Fibroblast of pulmonary artery (primary cell): ENCODE measurements around the gene ISYNA1.

Source experiments
- DNase-seq: peaks from one replicate; pipeline ENCODE4 v3.0.0-alpha.2; 2010; ENCODE audit warnings: low read depth
- H3K4me3 ChIP-seq: replicated peaks from 2 replicates; pipeline ENCODE4 v1.5.1; 2011; ENCODE audit warnings: low read depth, mild to moderate bottlenecking, control low read depth, low read length, moderate library complexity
- TF ChIP-seq, protein P1 (sequence below): IDR thresholded peaks from 2 replicates; pipeline ENCODE4 v1.5.1; 2011; ENCODE audit warnings: mild to moderate bottlenecking, control low read depth, low read length, inconsistent platforms; ENCODE audit errors: missing control alignments

Gene ISYNA1

DNA sequence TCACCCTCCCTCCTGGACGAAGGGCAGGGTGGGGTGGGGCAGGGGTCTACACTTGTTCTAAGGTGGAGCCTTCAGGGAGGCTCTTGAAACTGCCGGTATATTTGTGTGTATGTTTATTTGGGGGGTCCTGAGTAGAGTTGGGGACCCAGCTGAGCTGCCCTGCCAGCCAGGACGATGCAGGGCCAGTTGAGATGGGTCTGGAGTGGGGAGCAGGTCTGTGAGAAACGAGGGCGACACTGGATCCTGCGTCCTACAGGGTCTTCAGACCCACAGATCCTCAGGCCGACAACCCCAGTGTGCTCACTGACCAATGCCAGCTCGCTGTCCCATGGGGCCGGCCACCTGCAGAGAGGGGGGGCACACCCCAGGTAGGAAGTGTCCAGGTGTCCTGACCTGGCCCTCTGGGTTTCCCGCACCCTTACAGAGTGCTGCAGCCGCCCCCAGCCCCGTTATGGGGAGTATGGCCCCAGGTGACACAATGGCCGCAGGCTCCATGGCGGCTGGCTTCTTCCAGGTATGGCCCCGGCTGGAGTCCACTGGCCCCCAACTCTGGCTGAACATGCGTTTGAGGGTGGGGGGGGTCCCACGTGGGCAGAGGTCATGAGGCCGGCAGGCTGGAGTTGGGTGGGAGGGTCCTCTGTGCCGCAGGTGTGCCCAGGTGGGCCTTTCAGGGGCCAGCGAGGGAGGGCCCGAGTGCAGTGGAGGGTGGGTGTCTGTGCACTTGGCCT, 7.4 kb downstream of the ISYNA1 start:
- no peak for DNase-seq
- TF ChIP-seq, protein P1, sequence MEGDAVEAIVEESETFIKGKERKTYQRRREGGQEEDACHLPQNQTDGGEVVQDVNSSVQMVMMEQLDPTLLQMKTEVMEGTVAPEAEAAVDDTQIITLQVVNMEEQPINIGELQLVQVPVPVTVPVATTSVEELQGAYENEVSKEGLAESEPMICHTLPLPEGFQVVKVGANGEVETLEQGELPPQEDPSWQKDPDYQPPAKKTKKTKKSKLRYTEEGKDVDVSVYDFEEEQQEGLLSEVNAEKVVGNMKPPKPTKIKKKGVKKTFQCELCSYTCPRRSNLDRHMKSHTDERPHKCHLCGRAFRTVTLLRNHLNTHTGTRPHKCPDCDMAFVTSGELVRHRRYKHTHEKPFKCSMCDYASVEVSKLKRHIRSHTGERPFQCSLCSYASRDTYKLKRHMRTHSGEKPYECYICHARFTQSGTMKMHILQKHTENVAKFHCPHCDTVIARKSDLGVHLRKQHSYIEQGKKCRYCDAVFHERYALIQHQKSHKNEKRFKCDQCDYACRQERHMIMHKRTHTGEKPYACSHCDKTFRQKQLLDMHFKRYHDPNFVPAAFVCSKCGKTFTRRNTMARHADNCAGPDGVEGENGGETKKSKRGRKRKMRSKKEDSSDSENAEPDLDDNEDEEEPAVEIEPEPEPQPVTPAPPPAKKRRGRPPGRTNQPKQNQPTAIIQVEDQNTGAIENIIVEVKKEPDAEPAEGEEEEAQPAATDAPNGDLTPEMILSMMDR, result no peak
- H3K4me3 ChIP-seq, result no peak overlapping the region

DNA sequence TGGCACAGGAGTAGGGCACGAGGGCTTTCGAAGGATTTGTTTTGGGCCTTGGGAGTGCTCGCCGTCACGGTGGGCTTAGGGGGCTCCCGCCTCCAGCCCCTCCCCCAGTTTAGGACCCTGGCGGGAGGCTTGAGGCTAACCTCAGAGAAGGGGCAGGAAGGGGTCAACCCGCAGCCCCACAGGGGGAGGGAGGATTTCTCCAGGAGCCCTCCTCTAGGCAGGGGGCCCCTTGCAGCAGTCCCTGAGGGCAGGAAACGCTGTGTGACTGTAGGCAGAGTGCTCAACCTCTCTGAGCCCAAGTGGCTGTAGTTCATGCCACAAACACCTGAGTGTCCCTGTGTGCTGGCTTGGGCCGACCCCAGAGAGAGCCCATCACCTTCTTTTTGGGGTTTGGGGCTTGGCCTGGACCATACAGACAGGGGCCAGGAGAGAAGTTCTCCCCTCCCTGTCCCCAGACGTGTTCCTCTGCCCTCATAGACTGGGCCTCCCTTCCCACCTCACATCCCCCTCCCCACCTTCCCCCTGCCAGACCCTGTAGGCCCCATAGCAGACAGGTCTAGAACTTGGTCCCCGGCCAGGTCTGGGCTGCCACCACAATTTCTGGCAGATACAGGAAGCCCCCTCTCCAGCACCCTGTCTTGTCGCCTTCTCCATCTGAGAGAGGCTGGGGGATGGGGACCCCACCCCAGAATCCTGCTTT, 8.1 kb downstream of the ISYNA1 start:
- TF ChIP-seq, protein P1, result no peak
- no peak for DNase-seq
- no peak overlapping the region for H3K4me3 ChIP-seq

DNA sequence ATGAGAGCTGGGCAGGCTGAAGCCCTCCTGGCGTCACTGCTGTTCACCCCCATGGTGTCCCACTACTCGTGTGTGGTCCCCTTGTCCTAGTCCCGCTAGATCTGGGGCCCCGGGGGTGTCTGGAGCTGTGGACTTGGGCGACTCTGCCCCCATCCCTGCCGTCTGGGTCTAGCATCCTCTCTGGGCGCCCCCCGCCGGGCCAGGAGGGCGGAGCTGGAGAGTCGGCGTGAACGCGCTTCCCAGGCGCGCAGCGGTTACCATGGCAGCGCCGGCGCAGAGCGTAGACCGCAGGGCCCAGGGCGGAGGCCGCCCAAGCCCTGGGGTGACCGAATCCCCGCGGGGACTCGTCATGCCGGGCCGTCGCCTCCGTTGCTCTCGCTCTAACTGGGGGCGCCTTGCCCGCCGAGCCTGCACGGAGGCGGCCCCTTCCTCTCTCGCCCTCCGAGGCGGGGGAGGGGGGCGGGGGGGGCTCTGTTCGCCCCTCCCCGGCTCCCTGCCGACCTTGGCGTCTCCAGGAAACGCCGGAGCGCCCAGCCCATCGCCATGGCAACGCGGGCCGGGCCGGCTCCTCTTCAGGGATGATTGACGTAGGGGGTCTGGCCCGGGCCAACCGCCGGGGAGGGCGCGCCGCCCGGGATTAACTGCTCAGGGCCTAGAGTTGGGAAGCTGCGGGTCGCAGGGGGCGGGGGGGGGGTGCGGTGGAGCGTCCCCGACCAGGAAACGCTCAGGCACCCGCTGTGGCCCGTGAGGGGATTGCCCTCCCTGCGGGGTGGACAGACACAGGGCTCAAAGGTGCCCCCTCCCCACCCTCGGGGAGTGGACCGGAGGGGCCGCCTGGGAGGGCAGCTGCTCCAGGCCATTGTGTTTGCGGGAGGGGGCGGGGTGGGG, 8.9 kb downstream of the ISYNA1 start:
- peak overlapping the region; percentile 7 for H3K4me3 ChIP-seq
- peak; percentile 71 for DNase-seq
- TF ChIP-seq, protein P1, result no peak

DNA sequence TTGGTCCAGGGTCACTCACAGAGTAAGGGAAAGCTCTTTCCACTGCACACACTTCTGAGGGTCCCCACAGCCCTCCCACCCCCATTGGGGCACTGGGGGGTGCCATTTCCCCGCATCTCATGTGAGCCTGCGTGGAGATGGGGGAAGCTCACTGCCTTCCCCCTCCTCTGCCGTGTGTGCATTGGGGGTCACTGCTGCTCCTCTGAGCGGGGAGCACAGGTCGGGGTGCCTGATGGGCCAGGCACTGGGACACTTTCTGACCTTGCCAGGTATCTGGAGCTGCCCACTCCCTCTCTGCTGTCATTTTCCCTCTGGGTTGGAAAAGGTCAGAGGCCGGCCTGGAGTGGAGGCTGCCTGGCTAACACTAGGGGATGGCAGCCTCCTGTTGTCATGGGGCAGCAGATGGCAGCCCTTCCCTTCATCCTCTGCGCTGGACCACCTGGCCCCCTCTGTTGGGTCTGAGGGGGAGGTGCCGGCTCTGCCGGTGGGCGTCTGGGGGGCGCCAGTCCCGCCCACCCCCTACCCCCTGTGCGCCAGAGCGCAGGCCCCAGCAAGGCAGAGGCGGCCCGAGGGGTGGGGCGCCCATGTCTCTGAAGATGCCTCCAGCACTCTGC, 9.7 kb downstream of the ISYNA1 start:
- DNase-seq, result no peak
- no peak overlapping the region for H3K4me3 ChIP-seq
- TF ChIP-seq, protein P1, result no peak

DNA sequence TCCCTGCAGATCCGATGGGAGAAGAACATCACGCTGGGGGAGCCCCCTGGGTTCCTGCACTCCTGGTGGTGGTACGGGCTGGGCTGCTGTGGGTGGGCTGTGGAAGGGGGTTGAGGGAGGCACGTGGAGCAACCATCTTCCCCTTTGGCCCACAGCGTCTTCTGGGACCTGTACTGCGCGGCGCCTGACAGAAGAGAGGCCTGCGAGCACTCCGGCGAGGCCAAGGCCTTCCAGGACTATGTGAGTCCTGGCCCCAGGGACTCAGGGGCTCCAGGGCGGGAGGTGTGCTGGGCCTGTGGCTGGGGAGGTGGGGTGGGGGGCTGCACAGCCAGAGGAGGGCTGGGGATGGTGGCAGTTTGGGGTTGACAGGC, 10.2 kb downstream of the ISYNA1 start:
- no peak overlapping the region for H3K4me3 ChIP-seq
- TF ChIP-seq, protein P1, result no peak
- no peak for DNase-seq

DNA sequence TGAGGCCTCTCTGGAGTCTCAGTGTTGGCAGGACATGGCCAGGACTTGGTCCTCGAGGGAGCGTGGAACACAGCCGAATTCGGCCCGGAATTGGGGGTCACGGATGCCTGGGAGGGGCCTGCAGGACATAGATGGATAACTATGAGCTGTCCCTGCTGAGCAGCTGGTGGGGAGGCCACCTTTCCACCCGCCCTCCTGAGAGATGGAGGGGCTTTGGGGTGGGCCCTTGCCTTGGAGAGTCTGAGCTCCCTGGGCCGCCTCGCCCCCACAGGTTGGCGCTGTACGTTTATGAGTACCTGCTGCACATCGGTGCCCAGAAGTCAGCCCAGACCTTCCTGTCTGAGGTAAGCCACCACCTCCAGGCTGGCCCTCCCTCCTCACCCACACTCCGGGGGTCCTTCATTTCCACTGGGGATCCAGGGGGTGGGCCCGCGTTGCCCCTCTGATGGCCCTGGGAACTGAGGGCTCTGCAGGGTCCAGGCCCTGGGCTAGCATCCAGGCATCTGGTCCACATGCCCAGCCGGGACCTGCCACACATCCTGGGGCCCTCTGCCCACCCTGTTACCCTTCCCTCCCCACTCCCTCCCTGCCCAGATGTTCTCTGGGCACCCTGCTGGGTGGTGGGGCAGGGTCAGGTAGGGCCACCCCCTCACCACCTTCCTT, 10.7 kb downstream of the ISYNA1 start:
- no peak overlapping the region for H3K4me3 ChIP-seq
- no peak for DNase-seq
- TF ChIP-seq, protein P1, result no peak
